HepG2 (cell line): ENCODE data around the gene GALNT9. TPM values are rescaled to one million over a fixed set of nuclear protein-coding genes. Genes with fewer than 3 reads are reported as not detected.

Source experiments
- HNRNPLL ChIP-seq: fragments of 200-400 bp; formaldehyde crosslinking; IDR thresholded peaks from 2 replicates; pipeline ENCODE4 v1.6.1; 2017; ENCODE audit warnings: mild to moderate bottlenecking, low read depth, low read length; ENCODE audit not compliant: poor library complexity, severe bottlenecking
- KDM5B ChIP-seq: sonication (generic); formaldehyde crosslinking; IDR thresholded peaks from 2 replicates; pipeline ENCODE4 v1.4.0; 2020; ENCODE audit warnings: missing genetic modification reagents, mild to moderate bottlenecking, borderline replicate concordance
- REL ChIP-seq: sonication (generic); formaldehyde crosslinking; conservative IDR thresholded peaks from 2 replicates; pipeline ENCODE4 v1.8.0; 2022; ENCODE audit warnings: mild to moderate bottlenecking, missing genetic modification reagents, moderate library complexity
- SAP130 ChIP-seq: IDR thresholded peaks from 2 replicates; pipeline ENCODE4 v1.6.1; 2016; ENCODE audit warnings: low read depth
- ZNF317 ChIP-seq: sonication (generic); formaldehyde crosslinking; IDR thresholded peaks from 2 replicates; pipeline ENCODE4 v1.5.0; 2020; ENCODE audit warnings: mild to moderate bottlenecking, missing genetic modification reagents
- ZNF776 ChIP-seq: sonication (generic); formaldehyde crosslinking; IDR thresholded peaks from 2 replicates; pipeline ENCODE4 v1.4.0; 2020; ENCODE audit warnings: mild to moderate bottlenecking, missing genetic modification reagents
- polyA plus RNA-seq, 8 experiments: library from polyadenylated mRNA; depleted of rRNA in 3 of 8; stranded (reverse) in 7 of 8; unstranded in 1 of 8; fragments of >200 nt; fragmentation: Illumina TruSeq in 4 of 8; extraction: Trizol in 4 of 8; gene quantifications; 2 replicates each; pipeline versions ENCODE4 v1.2.1 to v1.2.3, GENCODE V29; 2011 to 2016; ENCODE audit warnings: low read depth in 4 of 8, missing spikeins in 1 of 8, mixed read lengths in 1 of 8; ENCODE audit not compliant: insufficient read depth in 1 of 8
- total RNA-seq, 5 experiments: library from RNA; depleted of rRNA; stranded (reverse); fragments of >200 nt; fragmentation: Illumina TruSeq; extraction: Trizol; gene quantifications; 2 replicates each; pipeline ENCODE4 v1.2.3, GENCODE V29; 2016; ENCODE audit warnings: low read depth in 1 of 5
- TF ChIP-seq, protein P1 (sequence below): sonication (generic); formaldehyde crosslinking; IDR thresholded peaks from 2 replicates; pipeline ENCODE4 v1.5.0; 2020; ENCODE audit warnings: mild to moderate bottlenecking, missing genetic modification reagents
- TF ChIP-seq, protein P2 (sequence below): sonication (generic); formaldehyde crosslinking; IDR thresholded peaks from 2 replicates; pipeline ENCODE4 v1.4.0; 2020; ENCODE audit warnings: missing genetic modification reagents
- TF ChIP-seq, protein P3 (sequence below): sonication (generic); formaldehyde crosslinking; IDR thresholded peaks from 2 replicates; pipeline ENCODE4 v1.5.1; 2020; ENCODE audit warnings: mild to moderate bottlenecking, missing genetic modification reagents, moderate library complexity
- TF ChIP-seq, protein P4 (sequence below): sonication (generic); formaldehyde crosslinking; IDR thresholded peaks from 2 replicates; pipeline ENCODE4 v1.4.0; 2020; ENCODE audit warnings: missing genetic modification reagents
- TF ChIP-seq, protein P5 (sequence below): IDR thresholded peaks from 2 replicates; pipeline ENCODE4 v1.6.1; 2016; ENCODE audit warnings: missing compliant biosample characterization, missing genetic modification reagents, borderline replicate concordance
- TF ChIP-seq, protein P6 (sequence below): sonication (generic); formaldehyde crosslinking; IDR thresholded peaks from 2 replicates; pipeline ENCODE4 v1.5.0; 2020; ENCODE audit warnings: mild to moderate bottlenecking, low read depth, missing genetic modification reagents, borderline replicate concordance

Gene GALNT9
- total and polyA plus RNA-seq, 2 of the 13 experiments (the other 11 are each of a cell fraction or from before 2014, with no cell fraction given): 0.04 TPM; not detected in 1

DNA sequence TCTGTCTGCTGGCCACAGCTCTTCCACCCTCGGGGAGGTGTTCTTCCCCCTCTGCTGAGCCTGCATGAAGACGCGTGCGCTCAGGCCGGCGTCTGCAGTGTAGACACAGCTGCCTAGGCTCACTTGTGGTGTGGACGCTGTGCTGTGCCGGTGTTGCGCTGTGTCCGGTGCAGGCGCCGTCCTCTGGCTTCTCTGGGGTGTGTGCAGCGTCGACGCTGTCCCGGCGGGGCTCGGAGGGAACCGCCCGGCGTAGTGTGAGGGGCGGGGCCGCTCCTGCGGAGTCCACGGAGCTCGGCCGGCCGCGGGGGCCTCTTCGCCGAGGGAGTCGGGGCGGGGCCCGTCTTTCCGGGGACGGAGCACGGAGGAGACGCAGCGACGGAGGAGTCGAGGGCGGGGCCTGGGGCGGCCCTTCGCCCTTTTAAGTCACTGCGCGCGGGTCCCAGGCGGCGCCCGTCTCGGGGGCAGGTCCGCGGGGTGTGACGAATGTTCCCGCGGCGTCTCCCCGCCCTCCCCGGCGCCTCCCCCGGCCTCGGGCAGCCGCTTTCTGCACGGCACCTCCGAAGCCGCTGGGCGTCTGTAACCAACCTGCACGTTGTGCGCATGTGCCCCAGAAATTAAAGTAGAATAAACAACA is 139.9 kb downstream of the GALNT9 start (continued):
- TF ChIP-seq, protein P1, sequence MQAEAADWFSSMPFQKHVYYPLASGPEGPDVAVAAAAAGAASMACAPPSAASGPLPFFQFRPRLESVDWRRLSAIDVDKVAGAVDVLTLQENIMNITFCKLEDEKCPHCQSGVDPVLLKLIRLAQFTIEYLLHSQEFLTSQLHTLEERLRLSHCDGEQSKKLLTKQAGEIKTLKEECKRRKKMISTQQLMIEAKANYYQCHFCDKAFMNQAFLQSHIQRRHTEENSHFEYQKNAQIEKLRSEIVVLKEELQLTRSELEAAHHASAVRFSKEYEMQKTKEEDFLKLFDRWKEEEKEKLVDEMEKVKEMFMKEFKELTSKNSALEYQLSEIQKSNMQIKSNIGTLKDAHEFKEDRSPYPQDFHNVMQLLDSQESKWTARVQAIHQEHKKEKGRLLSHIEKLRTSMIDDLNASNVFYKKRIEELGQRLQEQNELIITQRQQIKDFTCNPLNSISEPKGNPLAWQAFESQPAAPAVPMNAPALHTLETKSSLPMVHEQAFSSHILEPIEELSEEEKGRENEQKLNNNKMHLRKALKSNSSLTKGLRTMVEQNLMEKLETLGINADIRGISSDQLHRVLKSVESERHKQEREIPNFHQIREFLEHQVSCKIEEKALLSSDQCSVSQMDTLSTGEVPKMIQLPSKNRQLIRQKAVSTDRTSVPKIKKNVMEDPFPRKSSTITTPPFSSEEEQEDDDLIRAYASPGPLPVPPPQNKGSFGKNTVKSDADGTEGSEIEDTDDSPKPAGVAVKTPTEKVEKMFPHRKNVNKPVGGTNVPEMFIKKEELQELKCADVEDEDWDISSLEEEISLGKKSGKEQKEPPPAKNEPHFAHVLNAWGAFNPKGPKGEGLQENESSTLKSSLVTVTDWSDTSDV: peak; percentile 57; the same call in 1 of the 2 replicates
- peak; percentile 95 for TF ChIP-seq HNRNPLL
- 0 out of 2 replicates have a peak, but pooled peaks have one; percentile 20 for TF ChIP-seq KDM5B (CRISPR knock-in tag)
- TF ChIP-seq, protein P2, sequence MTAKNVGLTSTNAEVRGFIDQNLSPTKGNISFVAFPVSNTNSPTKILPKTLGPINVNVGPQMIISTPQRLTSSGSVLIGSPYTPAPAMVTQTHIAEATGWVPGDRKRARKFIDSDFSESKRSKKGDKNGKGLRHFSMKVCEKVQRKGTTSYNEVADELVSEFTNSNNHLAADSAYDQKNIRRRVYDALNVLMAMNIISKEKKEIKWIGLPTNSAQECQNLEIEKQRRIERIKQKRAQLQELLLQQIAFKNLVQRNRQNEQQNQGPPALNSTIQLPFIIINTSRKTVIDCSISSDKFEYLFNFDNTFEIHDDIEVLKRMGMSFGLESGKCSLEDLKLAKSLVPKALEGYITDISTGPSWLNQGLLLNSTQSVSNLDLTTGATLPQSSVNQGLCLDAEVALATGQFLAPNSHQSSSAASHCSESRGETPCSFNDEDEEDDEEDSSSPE (CRISPR knock-in tag): 0 out of 2 replicates have a peak, but pooled peaks have one; percentile 35
- TF ChIP-seq ZNF776 (CRISPR knock-in tag): 0 out of 2 replicates have a peak, but pooled peaks have one; percentile 24
- TF ChIP-seq, protein P3, sequence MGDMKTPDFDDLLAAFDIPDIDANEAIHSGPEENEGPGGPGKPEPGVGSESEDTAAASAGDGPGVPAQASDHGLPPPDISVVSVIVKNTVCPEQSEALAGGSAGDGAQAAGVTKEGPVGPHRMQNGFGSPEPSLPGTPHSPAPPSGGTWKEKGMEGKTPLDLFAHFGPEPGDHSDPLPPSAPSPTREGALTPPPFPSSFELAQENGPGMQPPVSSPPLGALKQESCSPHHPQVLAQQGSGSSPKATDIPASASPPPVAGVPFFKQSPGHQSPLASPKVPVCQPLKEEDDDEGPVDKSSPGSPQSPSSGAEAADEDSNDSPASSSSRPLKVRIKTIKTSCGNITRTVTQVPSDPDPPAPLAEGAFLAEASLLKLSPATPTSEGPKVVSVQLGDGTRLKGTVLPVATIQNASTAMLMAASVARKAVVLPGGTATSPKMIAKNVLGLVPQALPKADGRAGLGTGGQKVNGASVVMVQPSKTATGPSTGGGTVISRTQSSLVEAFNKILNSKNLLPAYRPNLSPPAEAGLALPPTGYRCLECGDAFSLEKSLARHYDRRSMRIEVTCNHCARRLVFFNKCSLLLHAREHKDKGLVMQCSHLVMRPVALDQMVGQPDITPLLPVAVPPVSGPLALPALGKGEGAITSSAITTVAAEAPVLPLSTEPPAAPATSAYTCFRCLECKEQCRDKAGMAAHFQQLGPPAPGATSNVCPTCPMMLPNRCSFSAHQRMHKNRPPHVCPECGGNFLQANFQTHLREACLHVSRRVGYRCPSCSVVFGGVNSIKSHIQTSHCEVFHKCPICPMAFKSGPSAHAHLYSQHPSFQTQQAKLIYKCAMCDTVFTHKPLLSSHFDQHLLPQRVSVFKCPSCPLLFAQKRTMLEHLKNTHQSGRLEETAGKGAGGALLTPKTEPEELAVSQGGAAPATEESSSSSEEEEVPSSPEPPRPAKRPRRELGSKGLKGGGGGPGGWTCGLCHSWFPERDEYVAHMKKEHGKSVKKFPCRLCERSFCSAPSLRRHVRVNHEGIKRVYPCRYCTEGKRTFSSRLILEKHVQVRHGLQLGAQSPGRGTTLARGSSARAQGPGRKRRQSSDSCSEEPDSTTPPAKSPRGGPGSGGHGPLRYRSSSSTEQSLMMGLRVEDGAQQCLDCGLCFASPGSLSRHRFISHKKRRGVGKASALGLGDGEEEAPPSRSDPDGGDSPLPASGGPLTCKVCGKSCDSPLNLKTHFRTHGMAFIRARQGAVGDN (CRISPR knock-in tag): peak; percentile 51
- TF ChIP-seq ZNF317 (CRISPR knock-in tag): no peak
- no peak for TF ChIP-seq REL (CRISPR knock-in tag)
- TF ChIP-seq, protein P4, sequence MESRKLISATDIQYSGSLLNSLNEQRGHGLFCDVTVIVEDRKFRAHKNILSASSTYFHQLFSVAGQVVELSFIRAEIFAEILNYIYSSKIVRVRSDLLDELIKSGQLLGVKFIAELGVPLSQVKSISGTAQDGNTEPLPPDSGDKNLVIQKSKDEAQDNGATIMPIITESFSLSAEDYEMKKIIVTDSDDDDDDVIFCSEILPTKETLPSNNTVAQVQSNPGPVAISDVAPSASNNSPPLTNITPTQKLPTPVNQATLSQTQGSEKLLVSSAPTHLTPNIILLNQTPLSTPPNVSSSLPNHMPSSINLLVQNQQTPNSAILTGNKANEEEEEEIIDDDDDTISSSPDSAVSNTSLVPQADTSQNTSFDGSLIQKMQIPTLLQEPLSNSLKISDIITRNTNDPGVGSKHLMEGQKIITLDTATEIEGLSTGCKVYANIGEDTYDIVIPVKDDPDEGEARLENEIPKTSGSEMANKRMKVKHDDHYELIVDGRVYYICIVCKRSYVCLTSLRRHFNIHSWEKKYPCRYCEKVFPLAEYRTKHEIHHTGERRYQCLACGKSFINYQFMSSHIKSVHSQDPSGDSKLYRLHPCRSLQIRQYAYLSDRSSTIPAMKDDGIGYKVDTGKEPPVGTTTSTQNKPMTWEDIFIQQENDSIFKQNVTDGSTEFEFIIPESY (CRISPR knock-in tag): no peak
- TF ChIP-seq, protein P5, sequence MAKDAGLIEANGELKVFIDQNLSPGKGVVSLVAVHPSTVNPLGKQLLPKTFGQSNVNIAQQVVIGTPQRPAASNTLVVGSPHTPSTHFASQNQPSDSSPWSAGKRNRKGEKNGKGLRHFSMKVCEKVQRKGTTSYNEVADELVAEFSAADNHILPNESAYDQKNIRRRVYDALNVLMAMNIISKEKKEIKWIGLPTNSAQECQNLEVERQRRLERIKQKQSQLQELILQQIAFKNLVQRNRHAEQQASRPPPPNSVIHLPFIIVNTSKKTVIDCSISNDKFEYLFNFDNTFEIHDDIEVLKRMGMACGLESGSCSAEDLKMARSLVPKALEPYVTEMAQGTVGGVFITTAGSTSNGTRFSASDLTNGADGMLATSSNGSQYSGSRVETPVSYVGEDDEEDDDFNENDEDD: peak; percentile 40; the same call in 1 of the 2 replicates
- TF ChIP-seq, protein P6, sequence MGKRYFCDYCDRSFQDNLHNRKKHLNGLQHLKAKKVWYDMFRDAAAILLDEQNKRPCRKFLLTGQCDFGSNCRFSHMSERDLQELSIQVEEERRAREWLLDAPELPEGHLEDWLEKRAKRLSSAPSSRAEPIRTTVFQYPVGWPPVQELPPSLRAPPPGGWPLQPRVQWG: no peak
- peak; percentile 18; the same call in 1 of the 2 replicates for TF ChIP-seq SAP130 (CRISPR knock-in tag)
